ENCODE results near the gene FUCA2.

DNA sequence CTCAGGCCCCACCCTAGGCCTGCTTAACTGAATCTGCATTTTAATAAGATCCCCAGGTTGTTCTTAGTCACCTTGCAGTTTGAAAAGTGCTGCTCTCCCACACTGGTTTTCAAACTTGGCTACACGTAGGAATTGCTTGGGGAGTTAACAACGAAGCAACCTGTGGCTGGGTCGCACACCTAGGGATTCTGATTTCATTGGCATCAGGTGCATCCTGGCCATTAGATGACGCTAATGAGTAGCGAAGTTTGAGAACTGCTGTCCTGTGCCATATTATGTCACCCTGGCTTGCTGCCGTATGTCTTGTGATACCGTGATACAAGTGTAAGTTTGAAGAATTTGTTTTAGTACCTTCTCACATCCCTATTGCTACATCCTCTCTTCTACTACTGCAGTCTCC lies 28.2 kb upstream of the FUCA2 start:
- TF ChIP-seq, protein P1, sequence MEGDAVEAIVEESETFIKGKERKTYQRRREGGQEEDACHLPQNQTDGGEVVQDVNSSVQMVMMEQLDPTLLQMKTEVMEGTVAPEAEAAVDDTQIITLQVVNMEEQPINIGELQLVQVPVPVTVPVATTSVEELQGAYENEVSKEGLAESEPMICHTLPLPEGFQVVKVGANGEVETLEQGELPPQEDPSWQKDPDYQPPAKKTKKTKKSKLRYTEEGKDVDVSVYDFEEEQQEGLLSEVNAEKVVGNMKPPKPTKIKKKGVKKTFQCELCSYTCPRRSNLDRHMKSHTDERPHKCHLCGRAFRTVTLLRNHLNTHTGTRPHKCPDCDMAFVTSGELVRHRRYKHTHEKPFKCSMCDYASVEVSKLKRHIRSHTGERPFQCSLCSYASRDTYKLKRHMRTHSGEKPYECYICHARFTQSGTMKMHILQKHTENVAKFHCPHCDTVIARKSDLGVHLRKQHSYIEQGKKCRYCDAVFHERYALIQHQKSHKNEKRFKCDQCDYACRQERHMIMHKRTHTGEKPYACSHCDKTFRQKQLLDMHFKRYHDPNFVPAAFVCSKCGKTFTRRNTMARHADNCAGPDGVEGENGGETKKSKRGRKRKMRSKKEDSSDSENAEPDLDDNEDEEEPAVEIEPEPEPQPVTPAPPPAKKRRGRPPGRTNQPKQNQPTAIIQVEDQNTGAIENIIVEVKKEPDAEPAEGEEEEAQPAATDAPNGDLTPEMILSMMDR (IDR thresholded peaks at IDR 0.05) = no peak
- TF ChIP-seq POLR2AphosphoS5 (IDR thresholded peaks at IDR 0.05; ENCODE audit: insufficient read depth in 1 of 2, low read depth in 1 of 2) (no peak), POLR2A (IDR thresholded peaks at IDR 0.05) (no peak)

Measured in vagina (tissue), 2 donors.